ENCODE results near the gene GPR142.

- TF ChIP-seq POLR2A (IDR thresholded peaks at IDR 0.05): no peak
- TF ChIP-seq CTCF (IDR thresholded peaks at IDR 0.05): no peak
- TF ChIP-seq POLR2AphosphoS5 (IDR thresholded peaks at IDR 0.05): no peak
These were observed 48.5 kb downstream of the GPR142 start for GRCh38 chr17:74415608-74416396.

All from stomach (tissue), 4 donors.